ENCODE measurements around the gene LCP2.
"Not testable (repeated sequence)": the region's sequence is repeated elsewhere in the genome, so short reads cannot be mapped to it uniquely, and the experiment has no call there.

The LCP2 gene

DNA sequence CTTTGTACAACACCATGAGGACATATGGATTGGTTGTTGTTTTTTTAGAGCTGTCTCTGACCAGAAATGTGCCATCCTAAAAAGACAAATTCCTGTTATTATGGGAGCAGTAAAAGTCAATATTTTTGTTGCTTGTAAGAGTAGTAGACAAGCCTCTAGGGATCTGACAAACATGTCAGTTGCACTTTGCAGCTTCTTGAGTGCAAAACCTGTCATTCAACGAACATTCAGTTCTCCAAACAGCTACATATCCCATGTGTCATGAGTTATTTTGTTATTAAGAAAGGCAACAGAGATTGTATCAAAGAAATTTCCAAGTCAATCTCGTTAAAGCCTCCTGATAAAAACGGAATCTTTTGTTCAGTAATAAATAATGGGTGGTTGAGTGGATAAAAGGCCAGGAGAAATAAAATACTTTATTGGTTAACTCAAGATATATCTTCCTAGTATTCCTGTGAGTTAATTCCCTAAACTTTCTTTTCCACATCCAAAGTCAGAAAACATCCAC, 46.7 kb downstream of the LCP2 start:
- Histone ChIP-seq H3K4me1 (no peaks in the 10 kb centered on the region), H3K4me3 (ENCODE audit: low read depth, low read length) (no peak overlapping the region), H3K9me3 (no peaks in the 10 kb centered on the region), H3K27me3 (peaks cover 59% of the 10 kb centered on the region), H3K36me3 (no peaks in the 10 kb centered on the region)
- no peak for DNase-seq
- TF ChIP-seq, protein P1, sequence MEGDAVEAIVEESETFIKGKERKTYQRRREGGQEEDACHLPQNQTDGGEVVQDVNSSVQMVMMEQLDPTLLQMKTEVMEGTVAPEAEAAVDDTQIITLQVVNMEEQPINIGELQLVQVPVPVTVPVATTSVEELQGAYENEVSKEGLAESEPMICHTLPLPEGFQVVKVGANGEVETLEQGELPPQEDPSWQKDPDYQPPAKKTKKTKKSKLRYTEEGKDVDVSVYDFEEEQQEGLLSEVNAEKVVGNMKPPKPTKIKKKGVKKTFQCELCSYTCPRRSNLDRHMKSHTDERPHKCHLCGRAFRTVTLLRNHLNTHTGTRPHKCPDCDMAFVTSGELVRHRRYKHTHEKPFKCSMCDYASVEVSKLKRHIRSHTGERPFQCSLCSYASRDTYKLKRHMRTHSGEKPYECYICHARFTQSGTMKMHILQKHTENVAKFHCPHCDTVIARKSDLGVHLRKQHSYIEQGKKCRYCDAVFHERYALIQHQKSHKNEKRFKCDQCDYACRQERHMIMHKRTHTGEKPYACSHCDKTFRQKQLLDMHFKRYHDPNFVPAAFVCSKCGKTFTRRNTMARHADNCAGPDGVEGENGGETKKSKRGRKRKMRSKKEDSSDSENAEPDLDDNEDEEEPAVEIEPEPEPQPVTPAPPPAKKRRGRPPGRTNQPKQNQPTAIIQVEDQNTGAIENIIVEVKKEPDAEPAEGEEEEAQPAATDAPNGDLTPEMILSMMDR (IDR thresholded peaks at IDR 0.05; ENCODE audit: low read depth, low read length), result no peak

GRCh38 chr5:170249355-170249754, 48.2 kb downstream of the LCP2 start:
- Histone ChIP-seq H3K4me3 (ENCODE audit: low read depth, low read length) (no peak overlapping the region), H3K9me3 (no peaks in the 10 kb centered on the region), H3K4me1 (no peaks in the 10 kb centered on the region), H3K36me3 (no peaks in the 10 kb centered on the region), H3K27me3 (peaks cover 52% of the 10 kb centered on the region)
- TF ChIP-seq, protein P1 (IDR thresholded peaks at IDR 0.05; ENCODE audit: low read depth, low read length), result no peak
- no peak for DNase-seq

DNA sequence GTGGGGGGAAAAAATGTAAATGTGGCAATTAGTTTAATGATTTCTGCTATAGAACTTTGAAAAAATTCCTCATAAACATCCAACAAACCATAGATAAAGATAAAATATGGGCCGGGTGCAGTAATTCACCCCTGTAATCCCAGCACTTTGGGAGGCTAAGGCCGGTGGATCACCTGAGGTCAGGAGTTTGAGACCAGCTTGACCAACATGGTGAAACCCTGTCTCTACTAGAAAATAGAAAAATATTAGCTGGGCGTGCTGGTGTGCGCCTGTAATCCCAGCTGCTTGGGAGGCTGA, 48.7 kb downstream of the LCP2 start:
- DNase-seq; H3K9me3 ChIP-seq; H3K4me3 ChIP-seq (ENCODE audit: low read depth, low read length); H3K36me3 ChIP-seq; H3K4me1 ChIP-seq: not testable (repeated sequence)
- H3K27me3 ChIP-seq, result peaks cover 47% of the 10 kb centered on the region

DNA sequence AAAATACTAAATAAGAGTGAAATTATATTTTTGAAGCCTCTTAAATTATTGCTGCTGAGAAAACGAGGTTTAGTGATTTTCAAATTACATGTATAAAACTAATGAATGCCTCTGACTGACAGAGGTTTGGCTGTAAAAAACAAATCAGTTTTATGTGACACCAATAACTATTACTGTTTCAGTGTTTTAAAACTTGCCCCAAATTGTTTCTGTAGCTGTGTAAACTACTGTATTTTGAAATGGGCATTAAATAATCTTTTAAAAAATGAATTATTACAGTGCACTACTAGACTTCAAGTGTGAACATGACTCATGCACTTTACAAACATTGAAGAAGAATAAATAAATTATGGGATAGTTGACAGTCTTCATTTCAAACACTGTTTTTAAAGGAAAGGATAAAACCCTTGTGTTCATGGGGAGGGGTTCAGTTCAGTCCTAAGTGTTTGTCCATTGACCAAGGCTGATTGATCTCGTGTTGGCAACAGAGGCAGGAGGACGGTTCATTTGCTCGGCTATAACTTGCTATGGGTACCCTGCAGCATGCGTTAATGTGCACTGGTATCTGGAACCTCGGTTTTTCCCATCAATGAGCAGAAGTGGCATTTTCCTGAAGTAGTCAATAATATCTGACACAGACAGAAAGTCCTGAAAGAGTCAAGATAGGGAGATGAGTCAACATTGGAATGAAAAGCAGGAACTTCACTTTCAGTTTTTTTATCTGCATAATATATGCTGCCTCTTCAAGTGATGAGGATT, 49.2 kb downstream of the LCP2 start:
- no peaks in the 10 kb centered on the region for H3K4me1 ChIP-seq
- TF ChIP-seq, protein P1 (IDR thresholded peaks at IDR 0.05; ENCODE audit: low read depth, low read length), result no peak
- H3K27me3 ChIP-seq, result peaks cover 42% of the 10 kb centered on the region
- H3K4me3 ChIP-seq (ENCODE audit: low read depth, low read length), result no peak overlapping the region
- no peak for DNase-seq
- no peaks in the 10 kb centered on the region for H3K9me3 ChIP-seq
- H3K36me3 ChIP-seq, result no peaks in the 10 kb centered on the region

- Histone ChIP-seq H3K27me3 (peaks cover 32% of the 10 kb centered on the region), H3K4me1 (no peaks in the 10 kb centered on the region), H3K9me3 (no peaks in the 10 kb centered on the region), H3K4me3 (ENCODE audit: low read depth, low read length) (no peak overlapping the region), H3K36me3 (no peaks in the 10 kb centered on the region)
- TF ChIP-seq, protein P1 (IDR thresholded peaks at IDR 0.05; ENCODE audit: low read depth, low read length), result no peak
- DNase-seq, result no peak
Measured at GRCh38 chr5:170247363-170247762, 50.2 kb downstream of the LCP2 start.

- Histone ChIP-seq H3K36me3 (no peaks in the 10 kb centered on the region), H3K4me1 (no peaks in the 10 kb centered on the region), H3K9me3 (no peaks in the 10 kb centered on the region), H3K4me3 (ENCODE audit: low read depth, low read length) (no peak overlapping the region), H3K27me3 (peaks cover 22% of the 10 kb centered on the region)
- TF ChIP-seq, protein P1 (IDR thresholded peaks at IDR 0.05; ENCODE audit: low read depth, low read length), result no peak
- DNase-seq, result no peak
Measured at GRCh38 chr5:170246126-170246870, 51.3 kb downstream of the LCP2 start.

DNA sequence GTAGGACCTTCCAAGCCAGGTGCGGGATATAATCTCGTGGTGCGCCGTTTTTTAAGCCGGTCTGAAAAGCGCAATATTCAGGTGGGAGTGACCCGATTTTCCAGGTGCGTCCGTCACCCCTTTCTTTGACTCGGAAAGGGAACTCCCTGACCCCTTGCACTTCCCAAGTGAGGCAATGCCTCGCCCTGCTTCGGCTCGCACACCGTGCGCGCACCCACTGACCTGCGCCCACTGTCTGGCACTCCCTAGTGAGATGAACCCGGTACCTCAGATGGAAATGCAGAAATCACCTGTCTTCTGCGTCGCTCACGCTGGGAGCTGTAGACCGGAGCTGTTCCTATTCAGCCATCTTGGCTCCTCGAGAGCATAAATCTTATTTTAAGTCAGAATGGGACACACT, 52.1 kb downstream of the LCP2 start:
- H3K27me3 ChIP-seq, result peaks cover 13% of the 10 kb centered on the region
- not testable (repeated sequence) for H3K9me3 ChIP-seq; H3K36me3 ChIP-seq; H3K4me3 ChIP-seq (ENCODE audit: low read depth, low read length); DNase-seq; H3K4me1 ChIP-seq
